Measurements from ENCODE around the gene STXBP4.

The STXBP4 gene

DNA sequence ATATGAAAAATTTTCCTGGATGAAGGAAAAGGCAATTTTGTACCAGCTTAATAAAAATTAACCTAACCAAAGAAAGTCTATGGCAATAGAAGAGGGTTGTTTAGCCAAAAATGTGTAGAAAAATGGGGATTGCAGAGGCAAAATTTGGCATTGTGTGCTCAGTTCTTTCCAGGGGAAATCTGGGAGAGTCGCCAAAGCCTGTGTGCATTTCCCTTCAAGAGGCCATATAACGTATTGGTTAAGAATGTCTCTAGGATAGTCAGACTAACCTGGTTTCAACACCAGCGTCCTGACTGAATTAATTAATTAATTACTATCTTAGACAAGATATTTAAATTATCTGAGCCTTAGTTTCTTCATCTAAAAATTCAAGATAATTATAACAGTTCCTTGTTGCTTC is 251.4 kb downstream of the STXBP4 start:
- TF ChIP-seq, protein P1, sequence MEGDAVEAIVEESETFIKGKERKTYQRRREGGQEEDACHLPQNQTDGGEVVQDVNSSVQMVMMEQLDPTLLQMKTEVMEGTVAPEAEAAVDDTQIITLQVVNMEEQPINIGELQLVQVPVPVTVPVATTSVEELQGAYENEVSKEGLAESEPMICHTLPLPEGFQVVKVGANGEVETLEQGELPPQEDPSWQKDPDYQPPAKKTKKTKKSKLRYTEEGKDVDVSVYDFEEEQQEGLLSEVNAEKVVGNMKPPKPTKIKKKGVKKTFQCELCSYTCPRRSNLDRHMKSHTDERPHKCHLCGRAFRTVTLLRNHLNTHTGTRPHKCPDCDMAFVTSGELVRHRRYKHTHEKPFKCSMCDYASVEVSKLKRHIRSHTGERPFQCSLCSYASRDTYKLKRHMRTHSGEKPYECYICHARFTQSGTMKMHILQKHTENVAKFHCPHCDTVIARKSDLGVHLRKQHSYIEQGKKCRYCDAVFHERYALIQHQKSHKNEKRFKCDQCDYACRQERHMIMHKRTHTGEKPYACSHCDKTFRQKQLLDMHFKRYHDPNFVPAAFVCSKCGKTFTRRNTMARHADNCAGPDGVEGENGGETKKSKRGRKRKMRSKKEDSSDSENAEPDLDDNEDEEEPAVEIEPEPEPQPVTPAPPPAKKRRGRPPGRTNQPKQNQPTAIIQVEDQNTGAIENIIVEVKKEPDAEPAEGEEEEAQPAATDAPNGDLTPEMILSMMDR (IDR thresholded peaks at IDR 0.05; ENCODE audit: low read depth, low read length): no peak
- no peak for DNase-seq (ENCODE audit: low read depth, low spot score)
- in situ Hi-C loops (cut with HindIII; ENCODE audit: low sequenced_read_pairs): no loop called here
- H3K4me3 ChIP-seq (ENCODE audit: low read depth, low read length): no peak overlapping the region

Data from astrocyte of the spinal cord (primary cell).